B cell (primary cell): ENCODE measurements around the gene MCM5. TPM values are rescaled to one million over a fixed set of nuclear protein-coding genes. Genes with fewer than 3 reads are reported as not detected.

Experiments used
- ATAC-seq: fragments of 200-7000 bp; cut with Tn5 transposase; one replicate; pipeline ENCODE4 v1.10.0; 2021; ENCODE audit warnings: low read depth, mild to moderate bottlenecking, moderate number of reproducible peaks, moderate library complexity
- CTCF ChIA-PET: fragments of 350-600 bp; sonication (Branson Sonifier 250); formaldehyde crosslinking; loops from one replicate; lab custom pipeline; 2021; ENCODE audit warnings: antibody characterized with exemption, inconsistent platforms; lab: Charles Lee
- POLR2A ChIA-PET: fragments of 350-600 bp; sonication (Branson Sonifier 250); formaldehyde crosslinking; loops from one replicate; lab custom pipeline; 2021; ENCODE audit warnings: antibody characterized with exemption; lab: Charles Lee
- DNase-seq: peaks from one replicate; pipeline ENCODE4 v3.0.0; 2013
- H2AFZ ChIP-seq: 2 replicates; pipeline ENCODE4 v1.6.1; 2012; ENCODE audit warnings: mild to moderate bottlenecking, low read depth, low read length; ENCODE audit not compliant: insufficient read depth, poor library complexity, severe bottlenecking
- H3K27ac ChIP-seq, 2 donors: 1 replicate in 1 of 2; 2 replicates in 1 of 2; pipeline ENCODE4 v1.5.1; 2012 to 2013; ENCODE audit warnings: low read length in 2 of 2, mild to moderate bottlenecking in 2 of 2, moderate library complexity in 1 of 2
- H3K27me3 ChIP-seq, 4 experiments: fragments of 200-600 bp in 1 of 4; sonication (generic) in 1 of 4; replicated peaks in 1 of 4; 1 replicate in 2 of 4; 2 replicates in 2 of 4; pipeline versions ENCODE4 v1.6.1 to v1.7.0; 2013 to 2016; ENCODE audit warnings: low read length in 3 of 4, mild to moderate bottlenecking in 2 of 4, mixed read lengths in 1 of 4, moderate library complexity in 1 of 4; ENCODE audit not compliant: insufficient read depth in 4 of 4, control insufficient read depth in 3 of 4; ENCODE audit errors: control extremely low read depth in 1 of 4
- H3K36me3 ChIP-seq, 2 experiments: replicated peaks in 1 of 2; 1 replicate in 1 of 2; 2 replicates in 1 of 2; pipeline versions ENCODE4 v1.6.1 to v1.7.1; 2013; ENCODE audit warnings: low read length in 1 of 2; ENCODE audit not compliant: insufficient read depth in 2 of 2, control insufficient read depth in 1 of 2; ENCODE audit errors: control extremely low read depth in 1 of 2, extremely low read depth in 1 of 2
- H3K4me1 ChIP-seq, 2 donors: fragments of 200-600 bp in 1 of 2; sonication (generic) in 1 of 2; 1 replicate in 1 of 2; 2 replicates in 1 of 2; pipeline versions ENCODE4 v1.5.1 to v1.6.1; 2013 to 2017; ENCODE audit warnings: low read length in 2 of 2; ENCODE audit not compliant: control insufficient read depth in 2 of 2, insufficient read depth in 2 of 2
- H3K4me2 ChIP-seq: replicated peaks from 2 replicates; pipeline ENCODE3; 2012; ENCODE audit warnings: mild to moderate bottlenecking, low read depth, low read length; ENCODE audit not compliant: poor library complexity, severe bottlenecking
- H3K4me3 ChIP-seq, 5 experiments: fragments of 200-600 bp in 1 of 5; sonication (generic) in 1 of 5; 1 replicate in 3 of 5; 2 replicates in 2 of 5; pipeline versions ENCODE4 v1.5.1 to v1.7.0; 2011 to 2016; ENCODE audit warnings: low read length in 4 of 5, mild to moderate bottlenecking in 4 of 5, low read depth in 2 of 5, control low read depth in 1 of 5, moderate library complexity in 1 of 5; ENCODE audit not compliant: insufficient read depth in 1 of 5; ENCODE audit errors: control extremely low read depth in 1 of 5, extremely low read depth in 1 of 5
- H3K79me2 ChIP-seq: fragments of 200-600 bp; sonication (generic); one replicate; pipeline ENCODE4 v1.6.0; 2016; ENCODE audit warnings: low read length; ENCODE audit not compliant: control insufficient read depth, insufficient read depth
- H3K9ac ChIP-seq: fragments of 200-600 bp; sonication (generic); 2 replicates; pipeline ENCODE4 v1.6.1; 2017; ENCODE audit warnings: mild to moderate bottlenecking, low read length, moderate library complexity
- H3K9me3 ChIP-seq, 3 donors: one replicate each; pipeline versions ENCODE4 v1.6.1 to v1.7.1; 2013; ENCODE audit warnings: low read length in 2 of 3; ENCODE audit not compliant: control insufficient read depth in 2 of 3, insufficient read depth in 1 of 3; ENCODE audit errors: control extremely low read depth in 1 of 3
- H4K20me1 ChIP-seq: 2 replicates; pipeline ENCODE4 v1.6.0; 2012; ENCODE audit warnings: mild to moderate bottlenecking, low read length; ENCODE audit not compliant: insufficient read depth, control insufficient read depth, poor library complexity, severe bottlenecking
- H3K27ac Mint-ChIP-seq: one replicate; pipeline ENCODE4 v1.8.0; 2021; ENCODE audit warnings: mixed read lengths
- H3K27me3 Mint-ChIP-seq: one replicate; pipeline ENCODE4 v1.8.0; 2021; ENCODE audit warnings: mixed read lengths
- H3K4me1 Mint-ChIP-seq: one replicate; pipeline ENCODE4 v1.8.0; 2021; ENCODE audit warnings: mixed read lengths
- H3K4me3 Mint-ChIP-seq: one replicate; pipeline ENCODE4 v1.8.0; 2021; ENCODE audit warnings: mixed read lengths
- H3K9me3 Mint-ChIP-seq: one replicate; pipeline ENCODE4 v1.8.0; 2022; ENCODE audit warnings: mixed read lengths; ENCODE audit not compliant: insufficient read depth
- EZH2 ChIP-seq: IDR thresholded peaks from 2 replicates; pipeline ENCODE4 v1.6.1; 2012; ENCODE audit warnings: borderline replicate concordance, low read depth, mild to moderate bottlenecking, moderate library complexity, low read length; ENCODE audit not compliant: insufficient read depth, poor library complexity, severe bottlenecking
- WGBS: methylation state at CpG from one replicate; pipeline ENCODE4 v1.1.5; 2013; ENCODE audit warnings: missing lambda C conversion rate; ENCODE audit not compliant: insufficient coverage; 5-methylcytosine and 5-hydroxymethylcytosine counted together
- intact Hi-C: fragments of 100-400 bp; cut with micrococcal nuclease; formaldehyde crosslinking; loops from one replicate; pipeline ENCODE4 v1.10.0; 2022
- polyA plus RNA-seq: library from polyadenylated mRNA; depleted of rRNA; stranded (reverse); fragments of >200 nt; gene quantifications from 2 replicates; pipeline ENCODE4 v1.2.3, GENCODE V29; 2012
- total RNA-seq, 2 donors: library from RNA; stranded (reverse); fragments of 120-200 nt in 1 of 2; gene quantifications; 1 replicate in 1 of 2; 2 replicates in 1 of 2; pipeline versions ENCODE4 v1.2.3 to v1.2.4, GENCODE V29; 2013 to 2022
- TF ChIP-seq, protein P1 (sequence below): fragments of 200-600 bp; IDR thresholded peaks from one replicate; pipeline ENCODE4 v1.8.0; 2022; ENCODE audit warnings: antibody characterized with exemption, mild to moderate bottlenecking

MCM5 gene
- total and polyA plus RNA-seq, 2 donors (not counting 1 experiment from before 2014, with no cell fraction given) = 112 to 203 TPM

GRCh38 chr22:35472488-35472887 lies 72.5 kb downstream of the MCM5 start:
- H2AFZ ChIP-seq = no peak overlapping the region
- no peak overlapping the region for H3K4me3 ChIP-seq
- Mint-ChIP-seq H3K4me1 (no peaks in the 10 kb centered on the region), H3K4me3 (no peak overlapping the region), H3K27ac (no peak overlapping the region), H3K9me3 (no peaks in the 10 kb centered on the region), H3K27me3 (peaks cover 22% of the 10 kb centered on the region)
- ChIA-PET CTCF (no interaction called here), POLR2A (no interaction called here)
- no peak for DNase-seq
- peaks cover 0 to 11% (median 5%) of the 10 kb centered on the region in 3 donors for H3K9me3 ChIP-seq
- H3K36me3 ChIP-seq = no peaks in the 10 kb centered on the region
- intact Hi-C loops = no loop called here
- no peak overlapping the region for H3K4me2 ChIP-seq
- H3K9ac ChIP-seq = no peak overlapping the region
- no peaks in the 10 kb centered on the region for H3K4me1 ChIP-seq
- 96% methylated on average over 6 of the region's 6 CpGs for WGBS
- H3K27ac ChIP-seq = no peak overlapping the region
- ATAC-seq = no peak
- no peaks in the 10 kb centered on the region for H3K79me2 ChIP-seq
- TF ChIP-seq, protein P1, sequence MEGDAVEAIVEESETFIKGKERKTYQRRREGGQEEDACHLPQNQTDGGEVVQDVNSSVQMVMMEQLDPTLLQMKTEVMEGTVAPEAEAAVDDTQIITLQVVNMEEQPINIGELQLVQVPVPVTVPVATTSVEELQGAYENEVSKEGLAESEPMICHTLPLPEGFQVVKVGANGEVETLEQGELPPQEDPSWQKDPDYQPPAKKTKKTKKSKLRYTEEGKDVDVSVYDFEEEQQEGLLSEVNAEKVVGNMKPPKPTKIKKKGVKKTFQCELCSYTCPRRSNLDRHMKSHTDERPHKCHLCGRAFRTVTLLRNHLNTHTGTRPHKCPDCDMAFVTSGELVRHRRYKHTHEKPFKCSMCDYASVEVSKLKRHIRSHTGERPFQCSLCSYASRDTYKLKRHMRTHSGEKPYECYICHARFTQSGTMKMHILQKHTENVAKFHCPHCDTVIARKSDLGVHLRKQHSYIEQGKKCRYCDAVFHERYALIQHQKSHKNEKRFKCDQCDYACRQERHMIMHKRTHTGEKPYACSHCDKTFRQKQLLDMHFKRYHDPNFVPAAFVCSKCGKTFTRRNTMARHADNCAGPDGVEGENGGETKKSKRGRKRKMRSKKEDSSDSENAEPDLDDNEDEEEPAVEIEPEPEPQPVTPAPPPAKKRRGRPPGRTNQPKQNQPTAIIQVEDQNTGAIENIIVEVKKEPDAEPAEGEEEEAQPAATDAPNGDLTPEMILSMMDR = no peak
- TF ChIP-seq EZH2 = no peak
- H3K27me3 ChIP-seq = peaks cover 0 to 15% (median 4%) of the 10 kb centered on the region in 4 experiments
- H4K20me1 ChIP-seq = no peaks in the 10 kb centered on the region

DNA sequence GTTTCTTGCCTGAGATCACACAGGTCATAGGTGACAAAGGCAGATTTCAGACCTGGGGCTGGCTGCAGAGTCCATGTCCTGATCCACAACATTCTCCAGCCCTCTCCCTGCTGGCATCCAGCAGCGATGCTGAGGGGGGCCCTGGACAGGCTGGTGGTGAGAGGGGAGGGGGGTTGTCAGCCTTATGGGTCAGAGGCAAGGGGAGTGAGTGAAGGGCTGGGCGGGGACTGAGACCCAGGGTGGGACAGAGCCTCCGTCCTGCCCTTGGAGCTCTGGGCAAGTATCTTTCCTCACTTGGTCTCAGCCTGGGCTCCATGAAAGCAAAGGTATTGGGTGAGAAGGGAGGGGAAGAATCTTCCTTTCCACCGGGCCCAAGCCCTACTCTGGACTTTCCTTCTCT lies 74.0 kb downstream of the MCM5 start:
- POLR2A ChIA-PET = no interaction called here
- no peak for ATAC-seq
- Histone ChIP-seq H2AFZ (no peak overlapping the region), H3K4me1 (no peaks in the 10 kb centered on the region), H3K9ac (no peak overlapping the region), H3K36me3 (no peaks in the 10 kb centered on the region), H4K20me1 (no peaks in the 10 kb centered on the region), H3K4me2 (no peak overlapping the region), H3K9me3 (peaks cover 0 to 11% (median 5%) of the 10 kb centered on the region in 3 donors), H3K27ac (no peak overlapping the region), H3K27me3 (peaks cover 0 to 24% (median 4%) of the 10 kb centered on the region in 4 experiments), H3K79me2 (no peaks in the 10 kb centered on the region), H3K4me3 (no peak overlapping the region)
- H3K9me3 Mint-ChIP-seq = no peaks in the 10 kb centered on the region
- no peak overlapping the region for H3K27ac Mint-ChIP-seq
- WGBS = 86% methylated on average over 2 of the region's 4 CpGs
- intact Hi-C loops = no loop called here
- CTCF ChIA-PET = no interaction called here
- peaks cover 32% of the 10 kb centered on the region for H3K27me3 Mint-ChIP-seq
- DNase-seq = no peak
- TF ChIP-seq, protein P1 = no peak
- no peak for TF ChIP-seq EZH2
- H3K4me3 Mint-ChIP-seq = no peak overlapping the region
- H3K4me1 Mint-ChIP-seq = peaks cover 2% of the 10 kb centered on the region

Other genes starting within 250 kb of the MCM5 start
- 25.2 and 28.7 TPM in 2 replicates for gene HMGXB4, start 142.6 kb upstream of the MCM5 start, total RNA-seq
- gene HMGXB4, start 142.6 kb upstream of the MCM5 start, polyA plus RNA-seq = 5.9 and 11.5 TPM in 2 replicates
- 53.2 and 54.2 TPM in 2 replicates for gene TOM1, start 100.2 kb upstream of the MCM5 start, total RNA-seq
- 25.3 and 29.8 TPM in 2 replicates for gene TOM1, start 100.2 kb upstream of the MCM5 start, polyA plus RNA-seq
- 21.9 TPM in 2 replicates for gene HMOX1, start 19.0 kb upstream of the MCM5 start, total RNA-seq
- 4.7 and 9.4 TPM in 2 replicates for gene HMOX1, start 19.0 kb upstream of the MCM5 start, polyA plus RNA-seq
- gene RASD2, start 140.7 kb downstream of the MCM5 start, total RNA-seq = 0.07 TPM in 2 replicates
- gene RASD2, start 140.7 kb downstream of the MCM5 start, polyA plus RNA-seq = 0.07 TPM in 1 of 2 replicates, not detected in the other
- not detected in 2 replicates for gene MB, start 217.2 kb downstream of the MCM5 start, total RNA-seq
- not detected in 2 replicates for gene MB, start 217.2 kb downstream of the MCM5 start, polyA plus RNA-seq
- gene APOL6, start 248.3 kb downstream of the MCM5 start, total RNA-seq = 7.0 and 7.7 TPM in 2 replicates
- gene APOL6, start 248.3 kb downstream of the MCM5 start, polyA plus RNA-seq = 2.3 and 3.0 TPM in 2 replicates